ENCODE results near the gene RPTOR. TPM values are rescaled to one million over a fixed set of nuclear protein-coding genes. Genes with fewer than 3 reads are reported as not detected.
"Not testable (repeated sequence)": the region's sequence is repeated elsewhere in the genome, so short reads cannot be mapped to it uniquely, and the experiment has no call there.

The RPTOR gene
- total RNA-seq, 1 experiment from 2014 or later, result 46.2 TPM

DNA sequence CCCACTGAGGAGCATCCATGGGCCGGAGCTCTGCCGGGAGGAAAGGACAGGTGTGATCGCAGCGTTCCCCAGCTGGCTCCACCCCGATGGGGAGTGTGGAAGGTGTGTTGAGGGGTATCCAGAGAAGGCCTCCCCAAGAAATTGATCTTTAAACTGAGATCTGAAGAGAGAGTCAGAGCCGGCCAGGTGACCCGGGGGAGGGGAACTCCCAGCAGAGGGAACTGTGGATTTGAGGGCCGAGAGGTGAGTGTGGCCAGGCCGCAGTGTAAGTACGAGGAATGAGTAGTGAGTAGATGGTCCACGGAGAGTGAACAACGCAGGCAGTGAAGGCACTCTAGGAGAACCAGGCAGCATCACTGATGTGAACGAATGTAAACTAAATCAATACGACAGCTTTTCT is 80.2 kb downstream of the RPTOR start:
- H3K4me3 ChIP-seq (ENCODE audit: low read length), result no peak overlapping the region
- no peak overlapping the region for H3K27ac ChIP-seq (ENCODE audit: low read length)
- H3K4me2 ChIP-seq (ENCODE audit: low read length), result no peak overlapping the region
- no peaks in the 10 kb centered on the region for H3K27me3 ChIP-seq (ENCODE audit: low read length)
- POLR2A ChIA-PET (ENCODE audit: unreplicated experiment), result no interaction called here
- H2AFZ ChIP-seq (ENCODE audit: low read length), result no peak overlapping the region
- H3K9me2 ChIP-seq (replicated peaks; ENCODE audit: low read length), result no peaks in the 10 kb centered on the region
- DNase-seq (no peak), ATAC-seq (no peak)
- no peaks in the 10 kb centered on the region for H3K9me3 ChIP-seq (ENCODE audit: low read length)
- CTCF ChIA-PET, result no interaction called here
- H3K9ac ChIP-seq (ENCODE audit: low read length), result no peak overlapping the region
- peaks cover 10% of the 10 kb centered on the region for H3K4me1 ChIP-seq (ENCODE audit: insufficient read depth, low read length)
- H3K36me3 ChIP-seq (ENCODE audit: low read depth, low read length), result peaks cover 6% of the 10 kb centered on the region; the same call in 1 of the 2 replicates
- no peak for TF ChIP-seq EZH2 (IDR thresholded peaks at IDR 0.05; ENCODE audit: low read length, unreplicated experiment)
- TF ChIP-seq, protein P1, sequence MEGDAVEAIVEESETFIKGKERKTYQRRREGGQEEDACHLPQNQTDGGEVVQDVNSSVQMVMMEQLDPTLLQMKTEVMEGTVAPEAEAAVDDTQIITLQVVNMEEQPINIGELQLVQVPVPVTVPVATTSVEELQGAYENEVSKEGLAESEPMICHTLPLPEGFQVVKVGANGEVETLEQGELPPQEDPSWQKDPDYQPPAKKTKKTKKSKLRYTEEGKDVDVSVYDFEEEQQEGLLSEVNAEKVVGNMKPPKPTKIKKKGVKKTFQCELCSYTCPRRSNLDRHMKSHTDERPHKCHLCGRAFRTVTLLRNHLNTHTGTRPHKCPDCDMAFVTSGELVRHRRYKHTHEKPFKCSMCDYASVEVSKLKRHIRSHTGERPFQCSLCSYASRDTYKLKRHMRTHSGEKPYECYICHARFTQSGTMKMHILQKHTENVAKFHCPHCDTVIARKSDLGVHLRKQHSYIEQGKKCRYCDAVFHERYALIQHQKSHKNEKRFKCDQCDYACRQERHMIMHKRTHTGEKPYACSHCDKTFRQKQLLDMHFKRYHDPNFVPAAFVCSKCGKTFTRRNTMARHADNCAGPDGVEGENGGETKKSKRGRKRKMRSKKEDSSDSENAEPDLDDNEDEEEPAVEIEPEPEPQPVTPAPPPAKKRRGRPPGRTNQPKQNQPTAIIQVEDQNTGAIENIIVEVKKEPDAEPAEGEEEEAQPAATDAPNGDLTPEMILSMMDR (conservative IDR thresholded peaks at IDR 0.05; ENCODE audit: low read depth, low read length), result no peak
- no peak for TF ChIP-seq EZH2phosphoT487 (IDR thresholded peaks at IDR 0.05; ENCODE audit: borderline replicate concordance, low read length)
- no TSS peak for BruUV-seq (replicated peaks)
- intact Hi-C loops (cut with micrococcal nuclease), result no loop called here
- H4K20me1 ChIP-seq (ENCODE audit: low read length), result 0 out of 2 replicates have a peak, but pooled peaks cover 4% of the 10 kb centered on the region
- H3K79me2 ChIP-seq (ENCODE audit: low read length), result peaks cover 29% of the 10 kb centered on the region
- no peaks in the 10 kb centered on the region for H3F3A ChIP-seq (ENCODE audit: low read length, unreplicated experiment)

DNA sequence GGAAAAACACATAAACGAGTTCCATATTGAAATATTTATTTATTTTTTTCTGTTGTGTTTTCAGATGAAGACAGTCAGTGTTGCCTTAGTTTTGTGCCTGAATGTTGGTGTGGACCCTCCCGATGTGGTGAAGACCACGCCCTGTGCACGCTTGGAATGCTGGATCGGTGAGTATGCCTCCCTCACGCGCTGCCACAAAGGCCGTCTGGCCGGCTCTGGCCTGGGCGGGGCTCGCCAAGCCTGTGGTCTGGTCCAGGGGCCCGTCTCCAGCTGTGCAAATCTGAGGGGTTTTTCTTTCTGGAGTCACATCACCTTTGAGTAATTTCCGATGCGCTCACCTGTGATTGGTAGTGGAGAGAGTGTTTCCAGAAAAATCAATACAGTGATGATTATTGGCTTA is 81.0 kb downstream of the RPTOR start:
- Histone ChIP-seq H3F3A (ENCODE audit: low read length, unreplicated experiment) (no peaks in the 10 kb centered on the region), H3K4me2 (ENCODE audit: low read length) (no peak overlapping the region), H4K20me1 (ENCODE audit: low read length) (0 out of 2 replicates have a peak, but pooled peaks cover 4% of the 10 kb centered on the region), H3K79me2 (ENCODE audit: low read length) (peaks cover 29% of the 10 kb centered on the region), H3K4me3 (ENCODE audit: low read length) (no peak overlapping the region), H3K9me2 (replicated peaks; ENCODE audit: low read length) (no peaks in the 10 kb centered on the region), H2AFZ (ENCODE audit: low read length) (no peak overlapping the region), H3K9ac (ENCODE audit: low read length) (no peak overlapping the region), H3K36me3 (ENCODE audit: low read depth, low read length) (peaks cover 6% of the 10 kb centered on the region; the same call in 1 of the 2 replicates), H3K9me3 (ENCODE audit: low read length) (no peaks in the 10 kb centered on the region), H3K27me3 (ENCODE audit: low read length) (no peaks in the 10 kb centered on the region), H3K4me1 (ENCODE audit: insufficient read depth, low read length) (peaks cover 2% of the 10 kb centered on the region; the same call in 1 of the 2 replicates), H3K27ac (ENCODE audit: low read length) (no peak overlapping the region)
- ChIA-PET POLR2A (ENCODE audit: unreplicated experiment) (no interaction called here), CTCF (no interaction called here)
- no TSS peak for BruUV-seq (replicated peaks)
- no peak for ATAC-seq
- DNase-seq, result no peak
- TF ChIP-seq EZH2phosphoT487 (IDR thresholded peaks at IDR 0.05; ENCODE audit: borderline replicate concordance, low read length) (no peak), EZH2 (IDR thresholded peaks at IDR 0.05; ENCODE audit: low read length, unreplicated experiment) (no peak)
- TF ChIP-seq, protein P1 (conservative IDR thresholded peaks at IDR 0.05; ENCODE audit: low read depth, low read length), result no peak
- intact Hi-C loops (cut with micrococcal nuclease), result no loop called here

DNA sequence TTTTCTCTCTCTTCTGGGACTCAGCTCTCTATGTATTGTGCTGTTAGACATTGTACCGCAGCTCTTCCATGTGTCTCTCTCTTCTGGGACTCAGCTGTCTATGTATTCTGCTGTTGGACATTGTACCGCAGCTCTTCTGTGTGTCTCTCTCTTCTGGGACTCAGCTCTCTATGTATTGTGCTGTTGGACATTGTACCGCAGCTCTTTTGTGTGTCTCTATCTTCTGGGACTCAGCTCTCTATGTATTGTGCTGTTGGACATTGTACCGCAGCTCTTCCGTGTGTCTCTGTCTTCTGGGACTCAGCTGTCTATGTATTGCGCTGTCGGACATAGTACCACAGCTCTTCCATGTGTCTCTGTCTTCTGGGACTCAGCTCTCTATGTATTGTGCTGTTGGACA is 84.2 kb downstream of the RPTOR start:
- H3K9me2 ChIP-seq (replicated peaks; ENCODE audit: low read length); intact Hi-C loops (cut with micrococcal nuclease); H2AFZ ChIP-seq (ENCODE audit: low read length); H3K27ac ChIP-seq (ENCODE audit: low read length); H3K4me3 ChIP-seq (ENCODE audit: low read length); H3K4me1 ChIP-seq (ENCODE audit: insufficient read depth, low read length); DNase-seq; H3F3A ChIP-seq (ENCODE audit: low read length, unreplicated experiment); POLR2A ChIA-PET (ENCODE audit: unreplicated experiment); ATAC-seq; H3K4me2 ChIP-seq (ENCODE audit: low read length); H3K9me3 ChIP-seq (ENCODE audit: low read length); H4K20me1 ChIP-seq (ENCODE audit: low read length); H3K27me3 ChIP-seq (ENCODE audit: low read length); H3K36me3 ChIP-seq (ENCODE audit: low read depth, low read length); CTCF ChIA-PET; H3K9ac ChIP-seq (ENCODE audit: low read length); BruUV-seq (replicated peaks): not testable (repeated sequence)
- H3K79me2 ChIP-seq (ENCODE audit: low read length), result peaks cover 44% of the 10 kb centered on the region
